ENCODE measurements around the gene GUK1. TPM values are rescaled to one million over a fixed set of nuclear protein-coding genes. Genes with fewer than 3 reads are reported as not detected.

The GUK1 gene
- polyA plus RNA-seq (ENCODE audit: insufficient read length in 3 of 3), result 100 to 1,000 TPM; 113 to 167 (median 157) TPM
- long read RNA-seq, donor 1, transcript GUK1-208 (7 exons, 842 nt), result minor isoform, 5 of 118 reads
- long read RNA-seq, donor 1, transcript GUK1-202 (7 exons, 940 nt), result minor isoform, 27 of 118 reads
- long read RNA-seq, donor 1, transcript GUK1-201 (9 exons, 1,084 nt), result minor isoform, 18 of 118 reads
- long read RNA-seq, donor 1, transcript GUK1-210 (8 exons, 990 nt), result major isoform, 60 of 118 reads
- long read RNA-seq, donor 1, partial matches to known transcripts, result 0 of 118 reads
- long read RNA-seq, donor 1, other reads (novel, unspliced or antisense), result 0 of 118 reads
- long read RNA-seq, donor 2, transcript GUK1-210 (8 exons, 990 nt), result major isoform, 70 of 181 reads
- long read RNA-seq, donor 2, transcript GUK1-202 (7 exons, 940 nt), result minor isoform, 45 of 181 reads
- long read RNA-seq, donor 2, transcript GUK1-208 (7 exons, 842 nt), result minor isoform, 6 of 181 reads
- long read RNA-seq, donor 2, transcript GUK1-201 (9 exons, 1,084 nt), result minor isoform, 23 of 181 reads
- long read RNA-seq, donor 2, partial matches to known transcripts, result 22 of 181 reads
- long read RNA-seq, donor 2, other reads (novel, unspliced or antisense), result 0 of 181 reads
- long read RNA-seq, donor 3, transcript GUK1-208 (7 exons, 842 nt), result minor isoform, 6 of 132 reads
- long read RNA-seq, donor 3, transcript GUK1-201 (9 exons, 1,084 nt), result minor isoform, 15 of 132 reads
- long read RNA-seq, donor 3, transcript GUK1-202 (7 exons, 940 nt), result minor isoform, 29 of 132 reads
- long read RNA-seq, donor 3, transcript GUK1-210 (8 exons, 990 nt), result major isoform, 69 of 132 reads
- long read RNA-seq, donor 3, partial matches to known transcripts, result 6 of 132 reads
- long read RNA-seq, donor 3, other reads (novel, unspliced or antisense), result 0 of 132 reads
- long read RNA-seq, donor 4, transcript GUK1-208 (7 exons, 842 nt), result minor isoform, 6 of 160 reads
- long read RNA-seq, donor 4, transcript GUK1-210 (8 exons, 990 nt), result major isoform, 76 of 160 reads
- long read RNA-seq, donor 4, transcript GUK1-201 (9 exons, 1,084 nt), result minor isoform, 17 of 160 reads
- long read RNA-seq, donor 4, transcript GUK1-202 (7 exons, 940 nt), result minor isoform, 36 of 160 reads
- long read RNA-seq, donor 4, partial matches to known transcripts, result 14 of 160 reads
- long read RNA-seq, donor 4, other reads (novel, unspliced or antisense), result 0 of 160 reads
- long read RNA-seq, donor 5, transcript GUK1-202 (7 exons, 940 nt), result minor isoform, 15 of 72 reads
- long read RNA-seq, donor 5, transcript GUK1-201 (9 exons, 1,084 nt), result minor isoform, 18 of 72 reads
- long read RNA-seq, donor 5, transcript GUK1-210 (8 exons, 990 nt), result major isoform, 34 of 72 reads
- long read RNA-seq, donor 5, partial matches to known transcripts, result 0 of 72 reads
- long read RNA-seq, donor 5, other reads (novel, unspliced or antisense), result 0 of 72 reads
- long read RNA-seq, donor 6, transcript GUK1-210 (8 exons, 990 nt), result major isoform, 57 of 147 reads
- long read RNA-seq, donor 6, transcript GUK1-201 (9 exons, 1,084 nt), result minor isoform, 16 of 147 reads
- long read RNA-seq, donor 6, transcript GUK1-202 (7 exons, 940 nt), result minor isoform, 54 of 147 reads
- long read RNA-seq, donor 6, partial matches to known transcripts, result 11 of 147 reads
- long read RNA-seq, donor 6, other reads (novel, unspliced or antisense), result 0 of 147 reads
- long read RNA-seq, donor 7, transcript GUK1-201 (9 exons, 1,084 nt), result minor isoform, 29 of 163 reads
- long read RNA-seq, donor 7, transcript GUK1-202 (7 exons, 940 nt), result minor isoform, 22 of 163 reads
- long read RNA-seq, donor 7, transcript GUK1-208 (7 exons, 842 nt), result minor isoform, 5 of 163 reads
- long read RNA-seq, donor 7, transcript GUK1-210 (8 exons, 990 nt), result major isoform, 80 of 163 reads
- long read RNA-seq, donor 7, partial matches to known transcripts, result 10 of 163 reads
- long read RNA-seq, donor 7, other reads (novel, unspliced or antisense), result 0 of 163 reads
- long read RNA-seq, donor 8, transcript GUK1-201 (9 exons, 1,084 nt), result minor isoform, 12 of 100 reads
- long read RNA-seq, donor 8, transcript GUK1-210 (8 exons, 990 nt), result major isoform, 47 of 100 reads
- long read RNA-seq, donor 8, transcript GUK1-202 (7 exons, 940 nt), result minor isoform, 28 of 100 reads
- long read RNA-seq, donor 8, partial matches to known transcripts, result 7 of 100 reads
- long read RNA-seq, donor 8, other reads (novel, unspliced or antisense), result 0 of 100 reads
- long read RNA-seq, donor 9, transcript GUK1-202 (7 exons, 940 nt), result minor isoform, 58 of 189 reads
- long read RNA-seq, donor 9, transcript GUK1-201 (9 exons, 1,084 nt), result minor isoform, 33 of 189 reads
- long read RNA-seq, donor 9, transcript GUK1-210 (8 exons, 990 nt), result major isoform, 81 of 189 reads
- long read RNA-seq, donor 9, transcript GUK1-208 (7 exons, 842 nt), result minor isoform, 6 of 189 reads
- long read RNA-seq, donor 9, partial matches to known transcripts, result 0 of 189 reads
- long read RNA-seq, donor 9, other reads (novel, unspliced or antisense), result 0 of 189 reads
- long read RNA-seq, donor 10, transcript GUK1-201 (9 exons, 1,084 nt), result minor isoform, 18 of 130 reads
- long read RNA-seq, donor 10, transcript GUK1-202 (7 exons, 940 nt), result minor isoform, 27 of 130 reads
- long read RNA-seq, donor 10, transcript GUK1-210 (8 exons, 990 nt), result major isoform, 48 of 130 reads
- long read RNA-seq, donor 10, partial matches to known transcripts, result 20 of 130 reads
- long read RNA-seq, donor 10, other reads (novel, unspliced or antisense), result 0 of 130 reads
- long read RNA-seq, donor 11, transcript GUK1-210 (8 exons, 990 nt), result major isoform, 31 of 69 reads
- long read RNA-seq, donor 11, transcript GUK1-201 (9 exons, 1,084 nt), result minor isoform, 19 of 69 reads
- long read RNA-seq, donor 11, transcript GUK1-202 (7 exons, 940 nt), result minor isoform, 13 of 69 reads
- long read RNA-seq, donor 11, partial matches to known transcripts, result 0 of 69 reads
- long read RNA-seq, donor 11, other reads (novel, unspliced or antisense), result 0 of 69 reads
- long read RNA-seq, donor 12, transcript GUK1-202 (7 exons, 940 nt), result minor isoform, 43 of 175 reads
- long read RNA-seq, donor 12, transcript GUK1-210 (8 exons, 990 nt), result major isoform, 71 of 175 reads
- long read RNA-seq, donor 12, transcript GUK1-208 (7 exons, 842 nt), result minor isoform, 14 of 175 reads
- long read RNA-seq, donor 12, transcript GUK1-201 (9 exons, 1,084 nt), result minor isoform, 22 of 175 reads
- long read RNA-seq, donor 12, partial matches to known transcripts, result 14 of 175 reads
- long read RNA-seq, donor 12, other reads (novel, unspliced or antisense), result 0 of 175 reads
- long read RNA-seq, donor 13, transcript GUK1-210 (8 exons, 990 nt), result major isoform, 39 of 76 reads
- long read RNA-seq, donor 13, transcript GUK1-202 (7 exons, 940 nt), result minor isoform, 20 of 76 reads
- long read RNA-seq, donor 13, transcript GUK1-201 (9 exons, 1,084 nt), result minor isoform, 10 of 76 reads
- long read RNA-seq, donor 13, partial matches to known transcripts, result 0 of 76 reads
- long read RNA-seq, donor 13, other reads (novel, unspliced or antisense), result 0 of 76 reads
- long read RNA-seq, donor 14, result 0 reads
- long read RNA-seq, donor 15, transcript GUK1-201 (9 exons, 1,084 nt), result minor isoform, 42 of 294 reads
- long read RNA-seq, donor 15, transcript GUK1-202 (7 exons, 940 nt), result minor isoform, 74 of 294 reads
- long read RNA-seq, donor 15, transcript GUK1-210 (8 exons, 990 nt), result major isoform, 99 of 294 reads
- long read RNA-seq, donor 15, transcript GUK1-208 (7 exons, 842 nt), result minor isoform, 6 of 294 reads
- long read RNA-seq, donor 15, partial matches to known transcripts, result 48 of 294 reads
- long read RNA-seq, donor 15, other reads (novel, unspliced or antisense), result 10 of 294 reads
- long read RNA-seq, donor 16, transcript GUK1-202 (7 exons, 940 nt), result minor isoform, 41 of 169 reads
- long read RNA-seq, donor 16, transcript GUK1-208 (7 exons, 842 nt), result minor isoform, 5 of 169 reads
- long read RNA-seq, donor 16, transcript GUK1-210 (8 exons, 990 nt), result major isoform, 75 of 169 reads
- long read RNA-seq, donor 16, transcript GUK1-201 (9 exons, 1,084 nt), result minor isoform, 20 of 169 reads
- long read RNA-seq, donor 16, partial matches to known transcripts, result 15 of 169 reads
- long read RNA-seq, donor 16, other reads (novel, unspliced or antisense), result 0 of 169 reads

- DNase-seq, result peak; percentile 98
These were observed at the start of gene GUK1 for GRCh38 chr1:228139931-228140723. Gene GUK1 (plus strand): TSS chr1:228140279. CDS start chr1:228140303, 24 bp downstream.

GRCh38 chr1:228090613-228091081, 49.4 kb upstream of the GUK1 start:
- DNase-seq, result no peak

- DNase-seq, result no peak
These were observed 49.0 kb upstream of the GUK1 start for GRCh38 chr1:228091084-228091483.

GRCh38 chr1:228092342-228093049, 47.6 kb upstream of the GUK1 start:
- no peak for DNase-seq

GRCh38 chr1:228093050-228093906, 46.8 kb upstream of the GUK1 start:
- DNase-seq, result no peak

GRCh38 chr1:228094432-228095016, 45.6 kb upstream of the GUK1 start:
- DNase-seq, result no peak

GRCh38 chr1:228095161-228095560, 44.9 kb upstream of the GUK1 start:
- DNase-seq, result no peak

GRCh38 chr1:228095938-228096337, 44.1 kb upstream of the GUK1 start:
- DNase-seq, result no peak

GRCh38 chr1:228096416-228097332, 43.4 kb upstream of the GUK1 start:
- no peak for DNase-seq

- DNase-seq, result no peak
These were observed 42.6 kb upstream of the GUK1 start for GRCh38 chr1:228097333-228098081.
